Keratinocyte (primary cell): ENCODE data around the gene SFSWAP.

Experiments used
- CTCF ChIP-seq, 3 experiments: IDR thresholded peaks in 1 of 3; conservative IDR thresholded peaks in 1 of 3; optimal IDR thresholded peaks in 1 of 3; 2 replicates in 2 of 3; 3 replicates in 1 of 3; pipeline versions ENCODE3 to v1.5.1; 2011; ENCODE audit warnings: low read length in 3 of 3, mild to moderate bottlenecking in 3 of 3, moderate library complexity in 2 of 3, control low read depth in 1 of 3, inconsistent platforms in 1 of 3; ENCODE audit not compliant: insufficient read depth in 2 of 3; ENCODE audit errors: extremely low read depth in 1 of 3
- EZH2 ChIP-seq: IDR thresholded peaks from one replicate; pipeline ENCODE4 v1.6.1; 2012; ENCODE audit warnings: inconsistent platforms, mild to moderate bottlenecking, low read length, moderate library complexity

- TF ChIP-seq CTCF (optimal IDR thresholded peaks at IDR 0.05 in 1 of 3, IDR thresholded peaks at IDR 0.05 in 1 of 3, conservative IDR thresholded peaks at IDR 0.05 in 1 of 3; ENCODE audit: extremely low read depth in 1 of 3, insufficient read depth in 2 of 3, low read length in 3 of 3) = no peak
- no peak for TF ChIP-seq EZH2
These were observed 35.5 kb upstream of the SFSWAP start for GRCh38 chr12:131675126-131676080.
